GM18526 (cell line): ENCODE measurements around the gene RBMXL3.

Experiments
- POLR2A ChIP-seq: IDR thresholded peaks from 3 replicates; pipeline ENCODE4 v1.6.1; 2011; ENCODE audit not compliant: insufficient read length; ENCODE audit errors: extremely low read depth

Gene RBMXL3

DNA sequence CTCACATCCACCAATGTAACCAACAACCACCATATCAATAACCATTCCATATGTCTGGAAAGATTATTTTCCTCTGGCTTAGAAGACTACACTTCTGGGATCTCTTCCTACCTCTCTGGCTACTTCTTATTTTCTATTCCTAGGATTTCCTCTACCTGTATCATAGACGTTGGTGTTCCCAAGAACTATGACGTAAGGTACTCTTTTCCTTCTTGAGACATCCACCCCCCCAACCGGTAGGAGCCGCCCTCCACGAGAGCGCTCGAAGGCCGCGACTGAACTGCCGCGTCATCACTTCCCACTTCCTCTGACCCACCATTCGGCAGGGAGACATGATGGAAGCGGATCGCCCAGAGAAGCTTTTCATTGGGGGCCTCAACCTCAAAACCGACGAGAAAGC, at the start of gene RBMXL3:
Gene RBMXL3 (plus strand): TSS at position 301 of the 400 bp plus-strand sequence. CDS start 32 bp downstream, at position 333.
- no peak for TF ChIP-seq POLR2A

DNA sequence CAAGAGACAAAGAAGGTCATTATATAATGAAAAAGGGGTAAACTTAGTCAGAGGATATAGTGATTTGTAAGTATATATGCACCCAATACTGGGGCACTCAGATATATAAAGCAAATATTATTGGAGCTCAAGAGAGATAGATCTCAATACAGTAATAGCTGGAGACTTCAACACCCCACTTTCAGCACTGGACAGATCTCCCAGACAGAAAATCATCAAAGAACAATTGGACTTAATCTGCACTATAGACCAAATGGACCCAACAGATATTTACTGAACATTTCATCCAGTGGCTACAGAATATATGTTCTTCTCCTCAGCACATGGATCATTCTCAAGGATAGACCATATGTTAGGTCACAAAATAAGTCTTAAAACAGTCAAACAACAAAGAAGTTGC, 47.2 kb upstream of the RBMXL3 start:
- TF ChIP-seq POLR2A: no peak

DNA sequence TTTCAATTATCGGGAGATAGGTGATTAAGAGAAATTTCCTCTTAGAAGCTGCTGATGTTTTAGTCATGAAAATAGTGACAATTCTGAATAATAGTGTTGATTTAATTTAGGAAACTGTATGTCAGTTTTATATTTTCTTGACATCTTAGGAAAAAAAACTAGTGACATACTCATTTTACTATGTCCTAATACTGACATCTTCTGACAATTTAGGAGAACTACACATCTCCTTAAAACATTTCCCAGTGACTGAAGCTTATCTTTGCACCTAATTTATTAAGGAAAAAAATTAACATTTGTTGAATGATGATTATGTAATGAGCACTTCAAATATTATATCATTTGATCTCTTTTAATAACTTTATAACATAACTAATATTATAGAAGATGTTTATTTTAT, 42.0 kb upstream of the RBMXL3 start:
- TF ChIP-seq POLR2A: no peak

DNA sequence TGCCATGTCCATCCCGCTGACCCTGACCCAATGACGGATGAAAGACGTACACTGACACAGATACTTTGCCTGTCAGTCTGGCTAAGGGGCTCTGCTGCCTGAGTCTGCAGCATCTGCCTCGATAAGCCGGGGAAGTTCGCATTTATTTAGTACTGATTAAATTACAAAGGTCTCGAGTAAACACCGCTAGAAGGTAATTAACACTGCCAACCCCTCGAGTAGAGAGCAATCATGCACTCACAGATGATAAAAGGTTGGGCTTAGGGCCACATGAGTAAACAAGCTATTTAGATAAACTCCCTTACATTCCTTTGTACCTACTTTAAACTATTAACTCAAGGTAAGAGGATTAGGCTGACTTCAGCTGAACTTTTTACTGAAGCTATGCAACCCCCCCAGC, 16.0 kb upstream of the RBMXL3 start:
- no peak for TF ChIP-seq POLR2A

DNA sequence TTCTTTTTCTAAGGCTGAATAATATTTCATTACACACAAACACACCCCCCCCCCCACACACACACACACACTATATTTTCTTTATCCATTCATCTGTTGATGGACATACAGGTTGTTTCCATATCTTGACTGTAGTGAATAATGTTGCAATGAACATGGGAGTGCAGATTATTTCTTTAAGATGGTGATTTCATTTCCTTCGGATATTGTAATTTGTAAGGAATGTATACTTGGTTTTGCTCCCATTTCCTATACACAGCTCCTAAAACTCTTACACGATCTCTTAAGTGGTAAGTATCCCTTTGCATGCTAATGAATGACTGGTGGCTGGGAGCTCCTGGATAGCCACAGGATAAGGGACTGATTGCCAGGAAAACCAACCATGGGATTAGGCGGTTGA, 14.7 kb upstream of the RBMXL3 start:
- no peak for TF ChIP-seq POLR2A

DNA sequence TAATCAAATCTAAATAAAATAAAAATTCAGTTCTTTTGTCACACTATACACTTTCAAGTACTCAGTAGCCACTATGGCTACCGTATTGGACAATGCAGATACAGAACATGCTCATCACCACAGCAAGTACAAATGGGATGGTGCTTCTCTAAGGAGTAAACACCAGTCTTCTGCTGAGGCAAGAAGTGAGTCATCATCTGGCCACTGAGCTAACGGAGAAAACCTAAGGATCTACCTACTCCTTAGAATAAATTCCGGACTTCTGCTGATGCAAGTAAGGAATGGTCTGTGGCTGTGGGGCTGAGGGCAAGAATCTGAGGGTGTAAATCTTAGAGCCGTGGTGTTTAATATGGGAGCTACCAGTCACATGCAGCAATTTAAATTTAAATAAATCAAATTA, 11.3 kb upstream of the RBMXL3 start:
- no peak for TF ChIP-seq POLR2A

DNA sequence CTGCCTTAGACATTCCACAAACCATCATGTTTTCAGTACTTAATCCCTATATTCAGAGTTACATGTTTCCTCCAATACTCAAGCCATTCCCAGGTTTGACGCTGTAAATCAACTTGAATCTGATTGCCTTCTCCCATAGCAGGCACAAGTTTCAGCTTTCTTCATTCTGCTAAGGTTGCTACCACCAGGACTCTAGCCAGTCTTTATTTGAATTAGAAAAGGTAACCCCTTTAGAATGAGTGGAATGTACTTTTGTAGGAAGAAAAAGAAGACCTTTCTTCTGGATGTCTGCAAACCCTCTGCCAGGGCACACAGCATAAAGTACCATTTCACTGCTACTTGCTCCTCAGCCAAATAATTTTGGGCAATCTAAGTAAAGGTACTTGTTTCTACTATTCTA, 10.7 kb upstream of the RBMXL3 start:
- TF ChIP-seq POLR2A: no peak

DNA sequence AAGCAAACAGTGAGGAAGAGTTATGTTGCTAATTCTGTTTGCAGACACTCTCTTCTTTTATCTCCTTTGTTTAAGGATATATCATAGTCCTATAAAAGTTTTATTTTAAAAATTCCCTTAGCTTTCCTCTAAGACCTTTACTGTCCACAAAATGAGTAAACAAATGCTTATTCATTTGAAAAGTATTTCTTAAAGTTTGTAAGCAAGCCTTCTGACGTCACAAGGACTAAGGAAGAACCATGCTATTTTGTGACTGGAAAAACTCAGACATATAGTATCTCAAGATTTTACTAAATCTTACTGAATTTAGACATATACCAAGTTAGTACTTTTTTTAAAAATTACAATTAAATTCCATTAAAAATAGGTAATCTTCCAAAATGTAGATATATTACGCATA, 5.2 kb upstream of the RBMXL3 start:
- TF ChIP-seq POLR2A: no peak

DNA sequence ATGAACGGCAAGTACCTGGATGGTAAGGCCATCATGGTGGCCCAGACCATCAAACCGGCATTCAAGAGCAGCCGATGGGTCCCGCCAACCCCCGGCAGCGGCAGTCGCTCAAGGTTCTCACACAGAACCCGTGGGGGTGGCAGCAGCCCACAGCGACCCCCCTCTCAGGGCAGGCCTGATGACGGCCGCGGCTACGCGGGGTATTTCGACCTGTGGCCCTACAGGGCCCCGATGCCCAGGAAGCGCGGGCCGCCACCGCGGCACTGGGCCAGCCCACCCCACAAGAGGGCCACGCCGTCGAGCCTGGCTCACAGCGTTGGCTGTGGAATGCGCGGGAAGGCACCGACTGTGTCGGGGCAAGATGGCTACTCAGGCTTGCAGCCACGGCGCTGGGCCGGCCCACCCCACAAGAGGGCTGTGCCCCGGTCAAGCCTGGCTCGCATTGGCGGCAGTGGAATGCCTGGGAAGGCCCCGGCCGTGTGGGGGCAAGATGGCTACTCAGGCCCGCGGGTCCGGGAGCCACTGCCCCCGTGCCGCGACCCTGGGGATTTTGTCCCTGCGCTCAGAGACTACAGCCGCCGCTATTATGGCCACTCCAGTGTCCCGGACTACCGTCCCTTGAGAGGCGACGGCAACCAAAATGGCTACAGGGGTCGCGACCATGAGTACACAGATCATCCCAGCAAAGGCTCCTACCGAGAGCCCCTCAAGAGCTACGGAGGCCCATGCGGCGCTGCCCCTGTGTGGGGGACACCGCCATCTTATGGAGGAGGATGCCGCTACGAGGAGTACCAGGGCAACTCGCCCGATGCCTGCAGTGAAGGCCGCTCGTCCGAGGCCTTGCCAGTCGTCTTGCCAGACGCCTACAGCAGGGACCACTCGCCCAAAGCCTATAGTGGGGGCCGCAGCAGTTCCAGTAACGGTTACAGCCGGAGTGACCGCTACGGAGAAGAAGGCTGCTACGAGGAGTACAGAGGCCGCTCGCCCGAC, 731 bp downstream of the RBMXL3 start:
- no peak for TF ChIP-seq POLR2A

DNA sequence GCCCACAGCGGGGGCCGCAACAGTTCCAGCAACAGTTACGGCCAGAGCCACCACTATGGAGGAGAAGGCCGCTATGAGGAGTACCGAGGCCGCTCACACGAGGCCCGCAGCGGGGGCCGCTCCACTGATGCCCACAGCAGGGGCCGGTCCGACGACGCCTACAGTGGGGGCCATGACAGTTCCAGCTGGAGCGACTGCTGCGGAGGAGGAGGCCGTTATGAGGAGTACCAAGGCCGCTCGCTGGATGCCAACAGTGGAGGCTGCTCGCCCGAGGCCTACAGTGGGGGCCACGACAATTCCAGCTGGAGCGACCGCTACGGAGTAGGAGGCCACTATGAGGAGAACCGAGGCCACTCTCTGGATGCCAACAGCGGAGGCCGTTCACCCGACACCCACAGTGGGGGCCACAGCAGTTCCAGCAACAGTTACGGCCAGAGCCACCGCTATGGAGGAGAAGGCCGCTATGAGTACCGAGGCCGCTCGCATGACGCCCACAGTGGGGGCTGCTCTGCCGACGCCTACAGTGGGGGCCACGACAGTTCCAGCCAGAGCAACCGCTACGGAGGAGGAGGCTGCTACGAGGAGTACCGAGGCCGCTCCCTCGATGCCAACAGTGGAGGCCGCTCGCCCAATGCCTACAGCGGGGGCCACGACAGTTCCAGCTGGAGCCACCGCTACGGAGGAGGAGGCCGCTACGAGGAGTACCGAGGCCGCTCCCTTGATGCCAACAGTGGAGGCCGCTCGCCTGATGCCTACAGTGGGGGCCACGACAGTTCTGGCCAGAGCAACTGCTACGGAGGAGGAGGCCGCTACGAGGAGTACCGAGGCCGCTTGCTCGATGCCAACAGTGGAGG, 1.7 kb downstream of the RBMXL3 start:
- no peak for TF ChIP-seq POLR2A

DNA sequence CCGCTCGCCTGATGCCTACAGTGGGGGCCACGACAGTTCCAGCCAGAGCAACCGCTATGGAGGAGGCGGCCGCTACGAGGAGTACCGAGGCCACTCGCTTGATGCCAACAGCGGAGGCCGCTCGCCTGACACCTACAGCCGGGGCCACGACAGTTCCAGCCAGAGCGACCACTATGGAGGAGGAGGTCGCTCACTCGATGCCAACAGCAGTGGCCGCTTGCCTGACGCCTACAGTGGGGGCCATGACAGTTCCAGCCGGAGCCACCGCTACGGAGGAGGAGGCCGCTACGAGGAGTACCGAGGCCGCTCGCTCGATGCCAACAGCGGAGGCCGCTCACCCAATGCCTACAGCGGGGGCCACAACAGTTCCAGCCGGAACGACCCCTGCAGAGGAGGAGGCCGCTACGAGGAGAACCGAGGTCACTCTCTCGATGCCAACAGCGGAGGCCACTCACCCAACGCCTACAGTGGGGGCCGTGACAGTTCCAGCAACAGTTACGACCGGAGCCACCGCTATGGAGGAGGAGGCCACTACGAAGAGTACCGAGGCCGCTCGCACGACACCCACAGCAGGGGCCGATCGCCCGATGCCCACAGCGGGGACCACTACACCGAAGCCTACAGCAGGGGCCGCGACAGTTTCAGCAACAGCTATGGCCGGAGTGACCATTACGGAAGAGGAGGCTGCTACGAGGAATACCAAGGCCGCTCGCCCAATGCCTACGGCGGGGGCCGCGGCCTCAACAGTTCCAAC, 2.5 kb downstream of the RBMXL3 start:
- no peak for TF ChIP-seq POLR2A

DNA sequence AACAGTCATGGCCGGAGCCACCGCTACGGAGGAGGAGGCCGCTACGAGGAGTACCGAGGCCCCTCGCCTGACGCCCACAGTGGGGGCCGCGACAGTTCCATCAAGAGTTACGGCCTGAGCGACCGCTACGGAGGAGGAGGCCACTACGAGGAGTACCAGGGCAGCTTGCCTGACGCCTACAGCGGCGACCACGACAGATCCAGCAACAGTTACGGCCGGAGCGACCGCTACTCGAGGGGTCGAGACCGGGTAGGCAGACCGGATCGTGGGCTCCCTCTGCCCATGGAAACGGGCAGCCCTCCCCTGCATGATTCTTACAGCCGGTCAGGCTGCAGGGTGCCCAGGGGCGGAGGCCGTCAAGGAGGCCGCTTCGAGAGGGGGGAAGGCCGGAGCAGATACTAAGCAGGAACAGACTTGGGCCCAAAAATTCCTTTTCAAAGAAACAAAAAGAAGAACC, 3.1 kb downstream of the RBMXL3 start:
- TF ChIP-seq POLR2A: no peak

DNA sequence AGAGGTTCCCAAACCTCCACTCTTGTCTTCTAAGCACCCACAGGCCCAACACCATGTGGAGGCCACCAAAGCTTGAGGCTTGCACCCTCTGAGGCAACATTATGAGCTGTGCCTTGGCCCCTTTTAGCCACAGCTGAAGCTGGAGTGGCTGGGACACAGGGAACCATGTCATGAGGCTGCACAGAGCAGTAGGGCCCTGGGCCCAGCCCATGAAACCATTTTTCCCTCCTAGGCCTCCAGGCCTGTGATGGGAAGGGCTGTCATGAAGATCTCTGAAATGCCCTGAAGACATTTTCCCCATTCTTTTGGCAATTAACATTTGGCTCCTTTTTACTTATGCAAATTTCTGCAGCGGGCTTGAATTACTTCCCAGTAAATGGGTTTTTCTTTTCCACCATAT, 14.8 kb downstream of the RBMXL3 start:
- no peak for TF ChIP-seq POLR2A

DNA sequence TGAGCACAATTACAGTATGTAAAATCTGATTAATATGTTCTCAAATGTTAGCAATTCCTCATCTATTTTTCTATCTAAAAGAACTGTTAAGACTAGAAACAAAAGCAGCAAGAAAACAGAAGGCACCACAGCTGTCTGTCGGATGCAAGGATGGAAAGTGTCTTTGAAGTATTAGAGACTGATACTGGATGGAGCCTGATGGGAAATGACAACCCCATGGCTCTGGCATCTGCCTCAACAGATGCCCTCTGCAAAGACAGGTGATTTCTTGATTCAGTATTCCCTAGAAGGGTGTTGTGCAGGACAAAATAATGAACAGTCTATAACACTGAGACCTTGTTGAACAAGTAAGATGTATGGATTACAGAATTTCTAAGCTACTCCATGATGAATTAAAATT, 24.9 kb downstream of the RBMXL3 start:
- no peak for TF ChIP-seq POLR2A

DNA sequence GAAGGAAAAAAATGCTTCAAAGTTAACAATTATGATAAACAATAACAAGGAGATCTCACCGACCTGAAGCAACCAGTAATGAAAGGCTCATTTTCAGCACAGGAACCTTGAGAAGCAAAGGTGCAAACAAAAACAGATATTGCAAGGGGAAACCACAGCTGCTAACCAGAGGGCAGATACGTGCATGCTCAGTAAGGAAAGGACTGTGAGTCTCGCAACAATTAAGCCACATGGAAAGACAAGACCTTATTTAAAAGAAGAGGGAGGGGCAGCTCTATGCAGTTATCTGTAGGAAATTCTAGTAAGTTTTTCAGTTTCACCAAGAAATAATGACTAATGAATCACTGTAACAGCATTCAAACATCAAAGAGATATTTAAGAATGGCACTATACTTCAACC, 25.4 kb downstream of the RBMXL3 start:
- TF ChIP-seq POLR2A: no peak
